Activated naive CD4-positive, alpha-beta T cell treated with anti-CD3 and anti-CD28 coated beads, Interleukin-2, amount 10 ng/mL, durations not matched to agents 7 days and 5 days (primary cell): Measurements from ENCODE around the gene ZBTB8A.
"Not testable (repeated sequence)": the region's sequence is repeated elsewhere in the genome, so short reads cannot be mapped to it uniquely, and the experiment has no call there.

ENCODE experiments used
- CTCF ChIA-PET: fragments of 350-600 bp; sonication (Branson Sonifier 250); formaldehyde crosslinking; loops from one replicate; lab custom pipeline; 2021; ENCODE audit warnings: antibody characterized with exemption; lab: Charles Lee
- DNase-seq: peaks from one replicate; pipeline ENCODE4 v3.0.0-alpha.2; 2020
- H3K27ac Mint-ChIP-seq: one replicate; pipeline ENCODE4 v1.8.0; 2021; ENCODE audit warnings: mild to moderate bottlenecking, moderate library complexity, mixed read lengths
- H3K27me3 Mint-ChIP-seq: one replicate; pipeline ENCODE4 v1.8.0; 2021; ENCODE audit warnings: mild to moderate bottlenecking, mixed read lengths
- H3K36me3 Mint-ChIP-seq: one replicate; pipeline ENCODE4 v1.8.0; 2021; ENCODE audit warnings: mixed read lengths
- H3K4me1 Mint-ChIP-seq: one replicate; pipeline ENCODE4 v1.8.0; 2021; ENCODE audit warnings: mixed read lengths
- H3K4me3 Mint-ChIP-seq: one replicate; pipeline ENCODE4 v1.8.0; 2021; ENCODE audit warnings: mild to moderate bottlenecking, moderate library complexity, mixed read lengths
- H3K9me3 Mint-ChIP-seq: one replicate; pipeline ENCODE4 v1.8.0; 2021; ENCODE audit warnings: mixed read lengths

The ZBTB8A gene

GRCh38 chr1:32518976-32519375 lies 20.3 kb upstream of the ZBTB8A start:
- Mint-ChIP-seq H3K36me3 (no peaks in the 10 kb centered on the region), H3K27me3 (peaks cover 10% of the 10 kb centered on the region), H3K27ac (no peak overlapping the region), H3K4me1 (peaks cover 6% of the 10 kb centered on the region), H3K4me3 (no peak overlapping the region), H3K9me3 (no peaks in the 10 kb centered on the region)
- DNase-seq: no peak
- CTCF ChIA-PET: interaction anchor here (0.7 to 2.8 kb wide), 6 partner anchors 96 to 512 kb away, joined by 4 to 13 read pairs (median 5); no protein-coding TSS in a partner anchor

- CTCF ChIA-PET: interaction anchor here (0.6 to 2.8 kb wide), 10 partner anchors 12 to 818 kb away, joined by 3 to 13 read pairs (median 5); no protein-coding TSS in a partner anchor
- no peak for DNase-seq
- Mint-ChIP-seq H3K27me3 (peaks cover 10% of the 10 kb centered on the region), H3K4me1 (peaks cover 6% of the 10 kb centered on the region), H3K4me3 (peak overlapping the region; percentile 56), H3K36me3 (no peaks in the 10 kb centered on the region), H3K27ac (no peak overlapping the region), H3K9me3 (no peaks in the 10 kb centered on the region)
Measured at GRCh38 chr1:32521165-32521564, 18.1 kb upstream of the ZBTB8A start.

GRCh38 chr1:32525053-32525452 lies 14.2 kb upstream of the ZBTB8A start:
- no peaks in the 10 kb centered on the region for H3K9me3 Mint-ChIP-seq
- peaks cover 6% of the 10 kb centered on the region for H3K4me1 Mint-ChIP-seq
- H3K27ac Mint-ChIP-seq: no peak overlapping the region
- no peaks in the 10 kb centered on the region for H3K36me3 Mint-ChIP-seq
- no peak overlapping the region for H3K4me3 Mint-ChIP-seq
- peaks cover 10% of the 10 kb centered on the region for H3K27me3 Mint-ChIP-seq
- DNase-seq: no peak
- CTCF ChIA-PET: no interaction called here

GRCh38 chr1:32525661-32526444 lies 13.4 kb upstream of the ZBTB8A start:
- H3K27ac Mint-ChIP-seq: no peak overlapping the region
- CTCF ChIA-PET: no interaction called here
- no peak overlapping the region for H3K4me3 Mint-ChIP-seq
- H3K36me3 Mint-ChIP-seq: no peaks in the 10 kb centered on the region
- peaks cover 10% of the 10 kb centered on the region for H3K27me3 Mint-ChIP-seq
- no peak for DNase-seq
- peaks cover 6% of the 10 kb centered on the region for H3K4me1 Mint-ChIP-seq
- H3K9me3 Mint-ChIP-seq: no peaks in the 10 kb centered on the region

- H3K4me1 Mint-ChIP-seq, H3K27ac Mint-ChIP-seq, CTCF ChIA-PET, H3K9me3 Mint-ChIP-seq, H3K36me3 Mint-ChIP-seq, DNase-seq, H3K4me3 Mint-ChIP-seq: not testable (repeated sequence)
- H3K27me3 Mint-ChIP-seq: peaks cover 25% of the 10 kb centered on the region
Measured at GRCh38 chr1:32528550-32528949, 10.7 kb upstream of the ZBTB8A start.

- Mint-ChIP-seq H3K9me3 (no peaks in the 10 kb centered on the region), H3K4me3 (no peak overlapping the region), H3K27me3 (peaks cover 66% of the 10 kb centered on the region), H3K4me1 (peaks cover under 1% of the 10 kb centered on the region), H3K36me3 (no peaks in the 10 kb centered on the region), H3K27ac (no peak overlapping the region)
- CTCF ChIA-PET: interaction anchor here (0.7 to 1.4 kb wide), 3 partner anchors 13 to 137 kb away, joined by 3 to 7 read pairs (median 6); no protein-coding TSS in a partner anchor
- DNase-seq: no peak
Measured at GRCh38 chr1:32533792-32534327, 5.4 kb upstream of the ZBTB8A start.

- H3K27ac Mint-ChIP-seq: no peak overlapping the region
- H3K9me3 Mint-ChIP-seq: no peaks in the 10 kb centered on the region
- no peak overlapping the region for H3K4me3 Mint-ChIP-seq
- no peak for DNase-seq
- CTCF ChIA-PET: interaction anchor here (2.4 kb wide), 1 partner anchor 16 kb away, joined by 6 read pairs; no protein-coding TSS in a partner anchor
- no peaks in the 10 kb centered on the region for H3K36me3 Mint-ChIP-seq
- H3K27me3 Mint-ChIP-seq: peaks cover 85% of the 10 kb centered on the region
- peaks cover 9% of the 10 kb centered on the region for H3K4me1 Mint-ChIP-seq
Measured at GRCh38 chr1:32536117-32536516, 3.1 kb upstream of the ZBTB8A start.

- CTCF ChIA-PET: interaction anchor here (2.4 kb wide), 1 partner anchor 17 kb away, joined by 6 read pairs; no protein-coding TSS in a partner anchor
- DNase-seq: no peak
- H3K4me1 Mint-ChIP-seq: peaks cover 9% of the 10 kb centered on the region
- H3K9me3 Mint-ChIP-seq: no peaks in the 10 kb centered on the region
- H3K36me3 Mint-ChIP-seq: no peaks in the 10 kb centered on the region
- H3K27ac Mint-ChIP-seq: no peak overlapping the region
- peaks cover 92% of the 10 kb centered on the region for H3K27me3 Mint-ChIP-seq
- no peak overlapping the region for H3K4me3 Mint-ChIP-seq
Measured at GRCh38 chr1:32536764-32537163, 2.5 kb upstream of the ZBTB8A start.

GRCh38 chr1:32539584-32540571 lies 651 bp downstream of the ZBTB8A start:
- Mint-ChIP-seq H3K27me3 (peaks cover 81% of the 10 kb centered on the region), H3K4me3 (peak overlapping the region; percentile 74), H3K9me3 (no peaks in the 10 kb centered on the region), H3K36me3 (no peaks in the 10 kb centered on the region), H3K4me1 (peaks cover 9% of the 10 kb centered on the region), H3K27ac (no peak overlapping the region)
- CTCF ChIA-PET: no interaction called here
- DNase-seq: no peak

- Mint-ChIP-seq H3K9me3 (no peaks in the 10 kb centered on the region), H3K36me3 (no peaks in the 10 kb centered on the region), H3K27me3 (peaks cover 74% of the 10 kb centered on the region), H3K4me1 (peaks cover 9% of the 10 kb centered on the region), H3K27ac (no peak overlapping the region), H3K4me3 (peak overlapping the region; percentile 8)
- DNase-seq: no peak
- CTCF ChIA-PET: no interaction called here
Measured at GRCh38 chr1:32540605-32541004, 1.4 kb downstream of the ZBTB8A start.

- peaks cover 9% of the 10 kb centered on the region for H3K4me1 Mint-ChIP-seq
- peaks cover 69% of the 10 kb centered on the region for H3K27me3 Mint-ChIP-seq
- H3K36me3 Mint-ChIP-seq: no peaks in the 10 kb centered on the region
- H3K27ac Mint-ChIP-seq: no peak overlapping the region
- no peaks in the 10 kb centered on the region for H3K9me3 Mint-ChIP-seq
- DNase-seq: no peak
- CTCF ChIA-PET: no interaction called here
- H3K4me3 Mint-ChIP-seq: no peak overlapping the region
Measured at GRCh38 chr1:32541064-32541566, 1.9 kb downstream of the ZBTB8A start.

GRCh38 chr1:32546611-32547010 lies 7.4 kb downstream of the ZBTB8A start:
- Mint-ChIP-seq H3K4me3 (no peak overlapping the region), H3K4me1 (no peaks in the 10 kb centered on the region), H3K27me3 (peaks cover 19% of the 10 kb centered on the region), H3K9me3 (no peaks in the 10 kb centered on the region), H3K27ac (no peak overlapping the region), H3K36me3 (no peaks in the 10 kb centered on the region)
- no peak for DNase-seq
- CTCF ChIA-PET: no interaction called here

- no peaks in the 10 kb centered on the region for H3K4me1 Mint-ChIP-seq
- no peaks in the 10 kb centered on the region for H3K36me3 Mint-ChIP-seq
- CTCF ChIA-PET: no interaction called here
- H3K27me3 Mint-ChIP-seq: no peaks in the 10 kb centered on the region
- no peaks in the 10 kb centered on the region for H3K9me3 Mint-ChIP-seq
- no peak overlapping the region for H3K27ac Mint-ChIP-seq
- no peak overlapping the region for H3K4me3 Mint-ChIP-seq
- no peak for DNase-seq
Measured at GRCh38 chr1:32549616-32550015, 10.4 kb downstream of the ZBTB8A start.

GRCh38 chr1:32554288-32554687 lies 15.1 kb downstream of the ZBTB8A start:
- CTCF ChIA-PET: no interaction called here
- Mint-ChIP-seq H3K27ac (no peak overlapping the region), H3K4me1 (no peaks in the 10 kb centered on the region), H3K9me3 (no peaks in the 10 kb centered on the region), H3K27me3 (peaks cover 3% of the 10 kb centered on the region), H3K4me3 (no peak overlapping the region), H3K36me3 (no peaks in the 10 kb centered on the region)
- no peak for DNase-seq
